Left lung (tissue), 10 donors: Measurements from ENCODE around the gene TMEM116. TPM values are rescaled to one million over a fixed set of nuclear protein-coding genes. Genes with fewer than 3 reads are reported as not detected.

Experiments
- ATAC-seq: fragments of 200-7000 bp; cut with Tn5 transposase; one replicate; pipeline ENCODE4 v1.9.1; 2020; ENCODE audit warnings: moderate library complexity
- DNase-seq, 4 donors: peaks; one replicate each; pipeline ENCODE4 v3.0.0-alpha.2; 2013 to 2020
- H3K27ac ChIP-seq, 2 donors: fragments of 200-600 bp; sonication (generic) in 1 of 2; one replicate each; pipeline versions ENCODE4 v1.5.0 to v1.8.0; 2020 to 2021
- H3K27me3 ChIP-seq, 2 donors: fragments of 200-600 bp; sonication (generic) in 1 of 2; one replicate each; pipeline versions ENCODE4 v1.5.0 to v1.8.0; 2020 to 2021
- H3K36me3 ChIP-seq, 2 donors: fragments of 200-600 bp; sonication (generic) in 1 of 2; one replicate each; pipeline versions ENCODE4 v1.5.0 to v1.8.0; 2020 to 2021
- H3K4me1 ChIP-seq, 2 donors: fragments of 200-600 bp; one replicate each; pipeline ENCODE4 v1.8.0; 2021
- H3K4me3 ChIP-seq, 2 donors: fragments of 200-600 bp; sonication (generic) in 1 of 2; one replicate each; pipeline versions ENCODE4 v1.5.0 to v1.8.0; 2020 to 2021; ENCODE audit warnings: mild to moderate bottlenecking in 1 of 2
- H3K9me3 ChIP-seq, 2 donors: fragments of 200-600 bp; sonication (generic) in 1 of 2; one replicate each; pipeline versions ENCODE4 v1.5.0 to v1.8.0; 2020 to 2021
- CTCF ChIP-seq, 2 donors: fragments of 200-600 bp; sonication (generic) in 1 of 2; IDR thresholded peaks; one replicate each; pipeline versions ENCODE4 v1.5.0 to v1.8.0; 2021; ENCODE audit warnings: antibody characterized with exemption in 2 of 2
- intact Hi-C, 2 donors: fragments of 100-400 bp; cut with DNase I; formaldehyde crosslinking; loops; one replicate each; pipeline versions ENCODE4 v1.11.2 to v1.14.2; 2022
- polyA plus RNA-seq, 6 donors: library from polyadenylated mRNA; unstranded; fragments of 120-200 nt; gene quantifications; one replicate each; pipeline ENCODE4 v1.2.1, GENCODE V29; 2013; ENCODE audit not compliant: insufficient read length in 6 of 6
- total RNA-seq, 2 donors: library from RNA; stranded (reverse); fragmentation: NEBNext Ultra II Directional; extraction: Animal tissue kit (Norgen Biotek cat#: 25700); gene quantifications; one replicate each; pipeline ENCODE4 v1.2.1, GENCODE V29; 2021
- donor health status: DM: no; HTN: yes; CAD: no.
- donor health status: DM: no; HTN: no; CAD: no.

Gene TMEM116
- total and polyA plus RNA-seq, 8 donors = 17.9 to 24.6 (median 20.1) TPM

- H3K36me3 ChIP-seq = no peaks in the 10 kb centered on the region
- H3K27me3 ChIP-seq = no peaks in the 10 kb centered on the region
- H3K9me3 ChIP-seq = no peaks in the 10 kb centered on the region
- H3K4me1 ChIP-seq = peaks cover 9 to 20% of the 10 kb centered on the region in 2 donors
- no peak overlapping the region for H3K4me3 ChIP-seq
- TF ChIP-seq CTCF (IDR thresholded peaks at IDR 0.05) = no peak
- ATAC-seq = no peak
- H3K27ac ChIP-seq = no peak overlapping the region
- intact Hi-C loops = no loop called here
- no peak for DNase-seq
Measured at GRCh38 chr12:112008918-112009317, 4.0 kb downstream of the TMEM116 start.

GRCh38 chr12:112007945-112008344, 5.0 kb downstream of the TMEM116 start:
- Histone ChIP-seq H3K27me3 (no peaks in the 10 kb centered on the region), H3K27ac (no peak overlapping the region), H3K4me3 (no peak overlapping the region), H3K36me3 (no peaks in the 10 kb centered on the region), H3K9me3 (no peaks in the 10 kb centered on the region), H3K4me1 (peaks cover 9 to 20% of the 10 kb centered on the region in 2 donors)
- peak in 1 of 4 donors; percentile 38 for DNase-seq
- peak; percentile 28 for ATAC-seq
- no peak for TF ChIP-seq CTCF (IDR thresholded peaks at IDR 0.05)
- intact Hi-C loops = no loop called here

- Histone ChIP-seq H3K27me3 (no peaks in the 10 kb centered on the region), H3K4me3 (peak overlapping the region; percentile 1 to 6), H3K36me3 (no peaks in the 10 kb centered on the region), H3K9me3 (no peaks in the 10 kb centered on the region), H3K27ac (peak overlapping the region; percentile 14 to 21), H3K4me1 (peaks cover 5 to 17% of the 10 kb centered on the region in 2 donors)
- no peak for TF ChIP-seq CTCF (IDR thresholded peaks at IDR 0.05)
- DNase-seq (peak in 1 of 4 donors; percentile 69), ATAC-seq (peak; percentile 92)
- intact Hi-C loops = no loop called here
Measured at GRCh38 chr12:112005419-112006395, 7.3 kb downstream of the TMEM116 start.

GRCh38 chr12:112004041-112004440, 8.9 kb downstream of the TMEM116 start:
- Histone ChIP-seq H3K27ac (no peak overlapping the region), H3K4me3 (no peak overlapping the region), H3K36me3 (no peaks in the 10 kb centered on the region), H3K4me1 (peaks cover 5 to 29% of the 10 kb centered on the region in 2 donors), H3K9me3 (no peaks in the 10 kb centered on the region), H3K27me3 (no peaks in the 10 kb centered on the region)
- intact Hi-C loops = no loop called here
- no peak for TF ChIP-seq CTCF (IDR thresholded peaks at IDR 0.05)
- ATAC-seq (no peak), DNase-seq (no peak)

- ATAC-seq = peak; percentile 9
- Histone ChIP-seq H3K4me1 (peaks cover 5 to 29% of the 10 kb centered on the region in 2 donors), H3K4me3 (no peak overlapping the region), H3K27ac (peak overlapping the region in 1 of 2 donors; percentile 2), H3K36me3 (no peaks in the 10 kb centered on the region), H3K9me3 (no peaks in the 10 kb centered on the region), H3K27me3 (no peaks in the 10 kb centered on the region)
- DNase-seq = no peak
- TF ChIP-seq CTCF (IDR thresholded peaks at IDR 0.05) = no peak
- intact Hi-C loops = no loop called here
Measured at GRCh38 chr12:112001576-112001975, 11.4 kb downstream of the TMEM116 start.
